ENCODE results near the gene VAMP1.
"Not testable (repeated sequence)": the region's sequence is repeated elsewhere in the genome, so short reads cannot be mapped to it uniquely, and the experiment has no call there.

Gene VAMP1

GRCh38 chr12:6469609-6470374 lies 685 bp downstream of the VAMP1 start:
- CTCF ChIA-PET: interaction anchor here (0.6 to 2.5 kb wide), 6 partner anchors 46 to 274 kb away, joined by 3 to 8 read pairs (median 4); no protein-coding TSS in a partner anchor
- TF ChIP-seq FOXA1 (IDR thresholded peaks at IDR 0.05) (no peak), NFRKB (IDR thresholded peaks at IDR 0.05) (no peak), PKNOX1 (IDR thresholded peaks at IDR 0.05) (no peak), SUZ12 (IDR thresholded peaks at IDR 0.05) (no peak), ZNF384 (IDR thresholded peaks at IDR 0.05) (no peak), LEF1 (IDR thresholded peaks at IDR 0.05; ENCODE audit: borderline replicate concordance) (no peak), TARDBP (IDR thresholded peaks at IDR 0.05) (no peak), FOXM1 (IDR thresholded peaks at IDR 0.05; ENCODE audit: borderline replicate concordance) (no peak), CTBP1 (IDR thresholded peaks at IDR 0.05; ENCODE audit: borderline replicate concordance) (no peak), L3MBTL2 (conservative IDR thresholded peaks at IDR 0.05) (no peak), ELF4 (IDR thresholded peaks at IDR 0.05) (no peak), BHLHE40 (IDR thresholded peaks at IDR 0.05; ENCODE audit: borderline replicate concordance) (no peak), SP1 (IDR thresholded peaks at IDR 0.05) (no peak), HDGF (IDR thresholded peaks at IDR 0.05; ENCODE audit: borderline replicate concordance) (no peak), ARNT (IDR thresholded peaks at IDR 0.05) (no peak), FOXK2 (IDR thresholded peaks at IDR 0.05) (no peak)
- POLR2A ChIA-PET: interaction anchor here (0.7 to 4.6 kb wide), 35 partner anchors 9 to 190 kb away, joined by 3 to 63 read pairs (median 7); partner anchors contain the start of genes GAPDH, MRPL51, NOP2 and TAPBPL
- DNase-seq (ENCODE audit: extremely low spot score): no peak

- ChIA-PET POLR2A (interaction anchor here (0.5 to 4.6 kb wide), 11 partner anchors 12 to 190 kb away, joined by 3 to 63 read pairs (median 14); partner anchors contain the start of genes GAPDH and MRPL51), CTCF (interaction anchor here (1.1 to 2.5 kb wide), 4 partner anchors 10 to 143 kb away, joined by 3 to 8 read pairs (median 4); no protein-coding TSS in a partner anchor)
- no peak for DNase-seq (ENCODE audit: extremely low spot score)
- TF ChIP-seq ZNF384 (IDR thresholded peaks at IDR 0.05): no peak
- no peak for TF ChIP-seq TARDBP (IDR thresholded peaks at IDR 0.05)
- TF ChIP-seq ELF4 (IDR thresholded peaks at IDR 0.05): no peak
- no peak for TF ChIP-seq FOXK2 (IDR thresholded peaks at IDR 0.05)
- no peak for TF ChIP-seq BHLHE40 (IDR thresholded peaks at IDR 0.05; ENCODE audit: borderline replicate concordance)
- no peak for TF ChIP-seq FOXM1 (IDR thresholded peaks at IDR 0.05; ENCODE audit: borderline replicate concordance)
- no peak for TF ChIP-seq FOXA1 (IDR thresholded peaks at IDR 0.05)
- no peak for TF ChIP-seq SUZ12 (IDR thresholded peaks at IDR 0.05)
- TF ChIP-seq PKNOX1 (IDR thresholded peaks at IDR 0.05): no peak
- no peak for TF ChIP-seq ARNT (IDR thresholded peaks at IDR 0.05)
- TF ChIP-seq LEF1 (IDR thresholded peaks at IDR 0.05; ENCODE audit: borderline replicate concordance): no peak
- no peak for TF ChIP-seq NFRKB (IDR thresholded peaks at IDR 0.05)
Observed at GRCh38 chr12:6469092-6469491, 1.4 kb downstream of the VAMP1 start.

GRCh38 chr12:6468283-6468575 lies 2.2 kb downstream of the VAMP1 start:
- ChIA-PET POLR2A (interaction anchor here (1.0 to 4.6 kb wide), 5 partner anchors 11 to 132 kb away, joined by 3 to 63 read pairs (median 21); partner anchors contain the start of genes GAPDH and MRPL51), CTCF (interaction anchor here (1.1 to 2.5 kb wide), 3 partner anchors 9 to 142 kb away, joined by 3 to 8 read pairs (median 4); no protein-coding TSS in a partner anchor)
- TF ChIP-seq HDGF (IDR thresholded peaks at IDR 0.05; ENCODE audit: borderline replicate concordance) (no peak), SP1 (IDR thresholded peaks at IDR 0.05) (no peak), ARNT (IDR thresholded peaks at IDR 0.05) (no peak), BHLHE40 (IDR thresholded peaks at IDR 0.05; ENCODE audit: borderline replicate concordance) (no peak), ELF4 (IDR thresholded peaks at IDR 0.05) (no peak), FOXA1 (IDR thresholded peaks at IDR 0.05) (no peak), TARDBP (IDR thresholded peaks at IDR 0.05) (no peak), ZNF384 (IDR thresholded peaks at IDR 0.05) (no peak), FOXK2 (IDR thresholded peaks at IDR 0.05) (no peak), L3MBTL2 (conservative IDR thresholded peaks at IDR 0.05) (no peak), NFRKB (IDR thresholded peaks at IDR 0.05) (no peak), PKNOX1 (IDR thresholded peaks at IDR 0.05) (no peak)
- no peak for DNase-seq (ENCODE audit: extremely low spot score)

DNA sequence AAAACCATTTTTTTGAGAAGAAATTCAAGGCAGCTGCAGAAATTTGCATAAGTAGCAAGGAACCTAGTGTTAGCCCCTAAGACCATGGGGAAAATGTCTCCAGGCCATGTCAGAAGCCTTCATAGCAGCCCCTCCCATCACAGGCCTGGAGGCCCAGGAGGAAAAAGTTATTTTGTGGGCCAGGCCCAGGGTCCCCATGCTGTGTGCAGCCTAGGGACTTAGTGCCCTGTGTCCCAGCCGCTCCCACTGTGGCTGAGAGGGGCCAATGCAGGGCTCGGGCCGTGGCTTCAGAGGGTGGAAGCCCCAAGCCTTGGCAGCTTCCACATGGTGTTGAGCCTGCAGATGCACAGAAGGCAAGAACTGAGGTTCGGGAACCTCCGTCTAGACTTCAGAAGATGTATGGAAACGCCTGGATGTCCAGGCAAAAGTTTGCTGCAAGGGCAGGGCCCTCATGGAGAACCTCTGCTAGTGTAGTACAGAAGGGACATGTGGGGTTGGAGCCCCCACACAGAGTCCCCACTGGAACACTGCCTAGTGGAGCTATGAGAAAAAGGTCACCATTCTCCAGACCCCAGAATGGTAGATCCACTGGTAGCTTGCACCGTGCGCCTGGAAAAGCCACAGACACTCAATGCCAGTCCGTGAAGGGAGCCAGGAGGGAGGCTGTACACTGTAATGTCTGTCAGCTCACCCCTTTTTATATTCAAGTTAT lies 2.8 kb downstream of the VAMP1 start:
- POLR2A ChIA-PET: interaction anchor here (1.1 to 4.6 kb wide), 2 partner anchors 25 to 71 kb away, joined by 4 to 21 read pairs; partner anchors contain the start of gene MRPL51
- CTCF ChIA-PET: interaction anchor here (1.1 to 2.5 kb wide), 3 partner anchors 9 to 141 kb away, joined by 3 to 8 read pairs (median 4); no protein-coding TSS in a partner anchor
- DNase-seq (ENCODE audit: extremely low spot score): not testable (repeated sequence)

DNA sequence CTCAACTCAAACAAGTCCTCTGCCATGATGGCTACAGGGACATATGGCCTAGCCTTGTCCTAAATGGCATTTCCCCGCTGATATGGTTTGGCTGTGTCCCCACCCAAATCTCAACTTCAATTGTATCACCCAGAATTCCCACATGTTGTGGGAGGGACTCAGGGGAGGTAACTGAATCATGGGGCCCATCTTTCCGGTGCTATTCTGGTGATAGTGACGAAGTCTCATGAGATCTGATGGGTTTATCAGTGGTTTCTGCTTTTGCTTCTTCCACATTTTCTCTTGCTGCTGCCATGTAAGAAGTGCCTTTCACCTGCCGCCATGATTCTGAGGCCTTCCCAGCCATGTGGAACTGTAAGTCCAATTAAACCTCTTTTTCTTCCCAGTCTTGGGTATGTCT lies 3.7 kb downstream of the VAMP1 start:
- DNase-seq (ENCODE audit: extremely low spot score): not testable (repeated sequence)
- ChIA-PET CTCF (interaction anchor here (0.9 to 2.3 kb wide), 3 partner anchors 23 to 140 kb away, joined by 3 to 26 read pairs (median 21); partner anchors contain the start of gene CD27), POLR2A (interaction anchor here (0.6 to 1.8 kb wide), 2 partner anchors 26 to 146 kb away, joined by 3 to 6 read pairs; partner anchors contain the start of gene MRPL51)

DNA sequence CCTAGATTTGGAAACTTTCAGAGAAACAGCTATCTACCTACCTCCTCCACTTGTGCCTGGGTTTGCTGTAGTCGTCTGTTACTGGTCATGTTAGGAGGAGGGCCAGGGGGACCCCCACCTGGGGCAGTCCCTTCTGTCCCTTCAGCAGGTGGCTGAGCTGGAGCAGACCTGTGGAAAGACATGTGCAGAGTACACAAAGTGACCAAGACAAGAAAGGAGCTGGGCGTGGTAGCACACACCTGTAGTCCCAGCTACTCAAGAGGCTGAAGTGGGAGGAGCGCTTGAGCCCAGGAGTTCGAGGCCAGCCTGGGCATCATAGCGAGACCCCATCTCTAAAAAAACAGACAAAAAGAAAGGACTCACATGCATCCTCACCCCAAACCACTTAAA lies 4.3 kb downstream of the VAMP1 start:
- ChIA-PET CTCF (interaction anchor here (0.6 to 2.3 kb wide), 13 partner anchors 9 to 146 kb away, joined by 3 to 26 read pairs (median 7); partner anchors contain the start of genes CD27 and TAPBPL), POLR2A (interaction anchor here (0.6 to 1.8 kb wide), 6 partner anchors 24 to 187 kb away, joined by 3 to 6 read pairs (median 4); partner anchors contain the start of gene MRPL51)
- no peak for DNase-seq (ENCODE audit: extremely low spot score)
- TF ChIP-seq PKNOX1 (IDR thresholded peaks at IDR 0.05): no peak
- TF ChIP-seq TARDBP (IDR thresholded peaks at IDR 0.05): no peak
- TF ChIP-seq FOXA1 (IDR thresholded peaks at IDR 0.05): no peak
- TF ChIP-seq BHLHE40 (IDR thresholded peaks at IDR 0.05; ENCODE audit: borderline replicate concordance): no peak
- TF ChIP-seq SP1 (IDR thresholded peaks at IDR 0.05): no peak
- TF ChIP-seq ELF4 (IDR thresholded peaks at IDR 0.05): no peak
- TF ChIP-seq L3MBTL2 (conservative IDR thresholded peaks at IDR 0.05): no peak
